ENCODE measurements around the gene PCBP3. TPM values are rescaled to one million over a fixed set of nuclear protein-coding genes. Genes with fewer than 3 reads are reported as not detected.

The PCBP3 gene
- total and polyA plus RNA-seq, 2 of the 13 experiments (the other 11 are each of a cell fraction or from before 2014, with no cell fraction given) = not detected

DNA sequence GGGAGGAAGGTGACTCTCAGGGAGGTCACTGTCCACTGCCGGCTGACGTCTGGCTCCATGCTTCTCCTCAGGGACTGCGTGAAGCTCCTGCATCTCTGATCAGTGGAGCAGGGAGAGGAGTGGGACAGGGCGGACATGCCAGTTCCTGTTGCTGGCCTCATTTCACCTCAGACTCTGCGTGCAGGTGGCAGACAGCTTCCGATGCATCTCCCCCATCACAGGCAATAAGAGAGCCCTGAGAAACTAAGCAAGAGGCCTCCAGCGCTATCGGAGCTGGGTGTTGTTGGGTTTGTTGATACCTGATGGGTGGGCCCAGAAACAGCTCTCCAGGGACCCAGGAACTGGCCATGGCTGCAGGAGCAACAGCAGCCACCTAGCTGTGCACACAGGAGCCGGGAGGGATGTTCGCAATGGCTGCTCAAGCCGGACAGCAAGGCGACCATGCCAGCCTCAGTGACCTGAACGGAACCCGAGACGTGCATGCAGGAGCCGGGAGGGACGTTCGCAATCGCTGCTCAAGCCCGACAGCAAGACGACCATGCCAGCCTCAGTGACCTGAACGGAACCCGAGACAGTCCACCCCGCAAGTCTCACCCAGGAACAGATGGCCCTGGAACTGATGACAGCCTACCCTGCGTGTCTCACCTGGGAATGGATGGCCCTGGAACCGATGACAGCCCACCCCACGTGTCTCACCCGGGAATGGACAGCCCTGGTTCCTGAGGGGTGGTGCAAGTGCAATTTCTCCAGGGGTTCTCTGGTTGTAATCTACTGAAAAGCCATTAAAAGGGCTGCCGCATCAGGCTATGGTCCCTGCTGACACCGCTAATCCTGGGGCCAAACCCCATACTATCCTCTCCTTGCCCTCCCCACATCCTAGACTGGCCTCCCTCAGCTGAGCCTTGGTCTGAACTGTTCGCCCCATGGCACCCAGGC lies 14.2 kb upstream of the PCBP3 start (continued):
- TF ChIP-seq, protein P1, sequence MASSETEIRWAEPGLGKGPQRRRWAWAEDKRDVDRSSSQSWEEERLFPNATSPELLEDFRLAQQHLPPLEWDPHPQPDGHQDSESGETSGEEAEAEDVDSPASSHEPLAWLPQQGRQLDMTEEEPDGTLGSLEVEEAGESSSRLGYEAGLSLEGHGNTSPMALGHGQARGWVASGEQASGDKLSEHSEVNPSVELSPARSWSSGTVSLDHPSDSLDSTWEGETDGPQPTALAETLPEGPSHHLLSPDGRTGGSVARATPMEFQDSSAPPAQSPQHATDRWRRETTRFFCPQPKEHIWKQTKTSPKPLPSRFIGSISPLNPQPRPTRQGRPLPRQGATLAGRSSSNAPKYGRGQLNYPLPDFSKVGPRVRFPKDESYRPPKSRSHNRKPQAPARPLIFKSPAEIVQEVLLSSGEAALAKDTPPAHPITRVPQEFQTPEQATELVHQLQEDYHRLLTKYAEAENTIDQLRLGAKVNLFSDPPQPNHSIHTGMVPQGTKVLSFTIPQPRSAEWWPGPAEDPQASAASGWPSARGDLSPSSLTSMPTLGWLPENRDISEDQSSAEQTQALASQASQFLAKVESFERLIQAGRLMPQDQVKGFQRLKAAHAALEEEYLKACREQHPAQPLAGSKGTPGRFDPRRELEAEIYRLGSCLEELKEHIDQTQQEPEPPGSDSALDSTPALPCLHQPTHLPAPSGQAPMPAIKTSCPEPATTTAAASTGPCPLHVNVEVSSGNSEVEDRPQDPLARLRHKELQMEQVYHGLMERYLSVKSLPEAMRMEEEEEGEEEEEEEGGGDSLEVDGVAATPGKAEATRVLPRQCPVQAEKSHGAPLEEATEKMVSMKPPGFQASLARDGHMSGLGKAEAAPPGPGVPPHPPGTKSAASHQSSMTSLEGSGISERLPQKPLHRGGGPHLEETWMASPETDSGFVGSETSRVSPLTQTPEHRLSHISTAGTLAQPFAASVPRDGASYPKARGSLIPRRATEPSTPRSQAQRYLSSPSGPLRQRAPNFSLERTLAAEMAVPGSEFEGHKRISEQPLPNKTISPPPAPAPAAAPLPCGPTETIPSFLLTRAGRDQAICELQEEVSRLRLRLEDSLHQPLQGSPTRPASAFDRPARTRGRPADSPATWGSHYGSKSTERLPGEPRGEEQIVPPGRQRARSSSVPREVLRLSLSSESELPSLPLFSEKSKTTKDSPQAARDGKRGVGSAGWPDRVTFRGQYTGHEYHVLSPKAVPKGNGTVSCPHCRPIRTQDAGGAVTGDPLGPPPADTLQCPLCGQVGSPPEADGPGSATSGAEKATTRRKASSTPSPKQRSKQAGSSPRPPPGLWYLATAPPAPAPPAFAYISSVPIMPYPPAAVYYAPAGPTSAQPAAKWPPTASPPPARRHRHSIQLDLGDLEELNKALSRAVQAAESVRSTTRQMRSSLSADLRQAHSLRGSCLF (CRISPR knock-in tag; IDR thresholded peaks at IDR 0.05; ENCODE audit: borderline replicate concordance) = no peak

DNA sequence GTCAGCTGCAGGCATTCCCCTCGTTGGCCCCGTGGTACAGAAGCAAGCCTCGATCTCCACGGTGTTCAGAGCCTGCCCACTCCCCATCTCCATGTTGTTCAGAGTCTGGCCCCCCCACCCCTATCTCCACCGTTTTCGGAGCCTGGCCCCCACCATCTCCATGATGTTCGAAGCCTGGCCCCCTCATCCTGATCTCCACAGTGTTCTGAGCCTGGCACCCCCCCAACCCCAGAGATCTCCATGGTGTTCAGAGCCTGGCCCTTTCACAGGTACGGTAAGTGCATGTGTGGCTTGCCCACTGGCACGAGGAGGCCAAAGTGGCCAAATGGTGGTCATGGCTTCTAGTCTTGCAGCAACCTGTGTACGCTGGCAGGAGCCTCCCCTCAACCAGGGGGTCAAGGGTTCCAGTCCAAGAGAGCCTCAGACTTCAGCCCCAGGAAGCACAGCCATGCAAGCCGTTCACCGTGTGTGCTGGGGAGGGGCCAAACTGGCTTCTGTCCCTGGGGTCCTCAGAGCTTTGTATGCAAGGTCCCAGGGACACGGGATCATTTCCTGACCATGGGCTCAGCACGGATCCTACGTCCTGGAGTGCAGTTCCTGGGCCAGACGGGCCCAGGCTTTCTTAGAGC lies 13.3 kb upstream of the PCBP3 start:
- CTCF ChIA-PET (ENCODE audit: low intra/inter-chr PET ratio, low total read pairs) = no interaction called here
- H3K27ac ChIP-seq (ENCODE audit: extremely low read length, insufficient read depth, low read length) = no peak overlapping the region
- TF ChIP-seq ZNF331 (CRISPR knock-in tag; IDR thresholded peaks at IDR 0.05) (no peak), ZMYM4 (CRISPR knock-in tag; IDR thresholded peaks at IDR 0.05) (no peak), ZNF256 (CRISPR knock-in tag; conservative IDR thresholded peaks at IDR 0.05) (no peak), NFKBIZ (CRISPR knock-in tag; IDR thresholded peaks at IDR 0.05) (no peak), ZNF552 (CRISPR knock-in tag; IDR thresholded peaks at IDR 0.05; ENCODE audit: borderline replicate concordance) (no peak), MYC (CRISPR knock-in tag; IDR thresholded peaks at IDR 0.05; ENCODE audit: borderline replicate concordance) (no peak), U2AF1 (optimal IDR thresholded peaks at IDR 0.05; ENCODE audit: low read depth, low read length) (no peak), FLYWCH1 (CRISPR knock-in tag; IDR thresholded peaks at IDR 0.05) (no peak), SAFB2 (CRISPR knock-in tag; IDR thresholded peaks at IDR 0.05; ENCODE audit: borderline replicate concordance, low read depth) (no peak), RFXAP (CRISPR knock-in tag; IDR thresholded peaks at IDR 0.05; ENCODE audit: borderline replicate concordance) (no peak), ZNF660 (CRISPR knock-in tag; IDR thresholded peaks at IDR 0.05; ENCODE audit: borderline replicate concordance, low read depth) (no peak), PHF21A (CRISPR knock-in tag; IDR thresholded peaks at IDR 0.05) (no peak), MAFF (IDR thresholded peaks at IDR 0.05; ENCODE audit: low read depth, low read length) (no peak)

More for the DNA sequence above, 13.3 kb upstream of the PCBP3 start:
- in situ Hi-C loops (cut with HindIII; ENCODE audit: extremely low pct_ligation_motif_present, low pct_unique_long_range_greater_than_20kb) (no loop called here), intact Hi-C loops (cut with micrococcal nuclease; ENCODE audit: unreplicated experiment) (no loop called here)
- Histone ChIP-seq H3K27me3 (ENCODE audit: control insufficient read depth in 1 of 2, insufficient read depth in 2 of 2, low read length in 2 of 2) (peaks cover 3 to 7% of the 10 kb centered on the region in 2 experiments; a peak in 2 of 5 replicates), H3K4me2 (ENCODE audit: low read depth, low read length) (no peak overlapping the region), H3K4me1 (ENCODE audit: insufficient read depth, low read length) (no peaks in the 10 kb centered on the region), H2AFZ (ENCODE audit: low read length) (no peak overlapping the region), H3K9ac (ENCODE audit: insufficient read depth, low read depth, low read length) (no peak overlapping the region), H3K4me3 (replicated peaks in 1 of 3; ENCODE audit: insufficient read depth in 1 of 3, low read depth in 2 of 3, low read length in 3 of 3) (no peak overlapping the region), H4K20me1 (ENCODE audit: insufficient read depth, low read length) (no peaks in the 10 kb centered on the region), H3K9me3 (ENCODE audit: low read length) (0 out of 2 replicates have a peak, but pooled peaks cover 3% of the 10 kb centered on the region), H3K79me2 (ENCODE audit: insufficient read depth, low read length) (no peaks in the 10 kb centered on the region), H3K36me3 (replicated peaks in 1 of 2; ENCODE audit: control insufficient read depth in 1 of 2, insufficient read depth in 2 of 2, low read length in 2 of 2) (no peaks in the 10 kb centered on the region)
- ATAC-seq (no peak), FAIRE-seq (no peak), DNase-seq (ENCODE audit: low spot score) (no peak)
- no TSS peak for BruUV-seq (replicated peaks)
- WGBS (ENCODE audit: low lambda C conversion rate) = 8% methylated on average over 10 of the region's 16 CpGs
- POLR2A ChIA-PET = no interaction called here

All from HepG2 (cell line).